HUDEP-2 (cell line): ENCODE results near the gene SHISA5.
"Not testable (repeated sequence)": the region's sequence is repeated elsewhere in the genome, so short reads cannot be mapped to it uniquely, and the experiment has no call there.

Source experiments
- DNase-seq, 76 experiments: peaks; one replicate each; lab custom pipeline; 2025; ENCODE audit not compliant: unreplicated experiment in 76 of 76; lab: John Stamatoyannopoulos, UW

SHISA5 gene

DNA sequence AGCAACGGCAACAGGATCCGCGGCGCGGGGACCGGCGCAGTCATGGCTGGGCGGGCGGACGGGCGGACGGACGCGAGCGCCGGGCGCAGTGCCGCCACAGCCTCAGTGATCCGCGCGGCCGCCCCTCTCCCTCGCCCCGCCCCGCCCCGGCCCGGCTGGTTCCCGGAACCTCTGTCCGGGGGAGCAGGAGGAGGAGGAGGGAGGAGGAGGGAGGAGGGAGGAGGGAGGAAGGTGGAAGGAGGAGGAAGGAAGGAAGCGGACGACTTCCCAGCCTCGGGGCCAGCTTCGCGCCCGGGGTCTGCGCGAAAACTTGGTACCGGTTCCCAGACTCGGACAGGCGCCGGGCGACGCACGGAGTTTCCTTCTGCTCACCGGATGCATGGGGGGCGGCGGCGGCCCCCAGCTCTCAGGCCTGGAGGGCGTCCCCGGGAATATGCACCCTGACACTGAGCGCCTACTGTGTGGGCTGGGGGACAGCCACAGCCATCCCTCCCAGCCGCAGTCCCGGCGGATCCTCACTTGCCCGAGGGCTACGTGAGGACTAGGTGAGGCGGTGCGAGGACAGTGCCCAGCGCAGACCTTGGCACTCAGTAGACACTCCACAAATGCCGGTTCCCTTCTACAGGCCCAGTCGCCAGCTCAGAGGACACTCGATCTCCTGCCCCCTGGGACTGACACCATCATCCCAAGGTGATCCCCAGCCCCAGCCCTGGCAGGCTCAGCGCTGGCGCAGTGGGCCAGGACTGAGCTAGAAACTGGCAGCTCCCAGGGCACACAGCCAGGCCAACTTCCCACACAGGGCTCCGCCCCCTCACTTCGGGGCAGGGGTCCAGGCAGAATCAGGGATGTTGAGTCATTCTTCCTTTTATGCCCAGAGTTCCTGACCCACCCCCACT is at the start of gene SHISA5:
TSS of gene SHISA5 (minus strand) at position 124 of the 896 bp plus-strand sequence. CDS start at position 44, 80 bp downstream.
- peak in 47 of 76 experiments; percentile 4 to 61 (median 36) for DNase-seq

DNA sequence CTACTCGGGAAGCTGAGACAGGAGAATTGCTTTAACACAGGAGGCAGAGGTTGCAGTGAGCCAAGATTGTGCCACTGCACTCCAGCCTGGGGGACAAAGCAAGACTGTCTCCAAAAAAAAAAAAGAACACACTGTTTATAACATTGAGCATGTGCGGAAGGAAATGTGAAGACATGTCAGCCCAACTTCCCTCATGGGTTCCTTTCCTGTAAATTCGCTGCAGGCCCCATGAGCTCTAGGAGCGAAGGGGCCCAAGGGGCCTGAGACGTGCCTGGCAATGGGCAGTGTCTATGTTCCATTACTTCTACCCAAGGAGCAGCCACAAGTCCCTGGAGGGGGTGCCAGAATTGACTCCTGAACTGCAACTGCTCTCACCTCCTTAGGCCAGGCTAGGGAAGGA is 49.4 kb upstream of the SHISA5 start:
- DNase-seq = no peak

GRCh38 chr3:48552111-48552951 is 48.4 kb upstream of the SHISA5 start:
- DNase-seq = no peak

DNA sequence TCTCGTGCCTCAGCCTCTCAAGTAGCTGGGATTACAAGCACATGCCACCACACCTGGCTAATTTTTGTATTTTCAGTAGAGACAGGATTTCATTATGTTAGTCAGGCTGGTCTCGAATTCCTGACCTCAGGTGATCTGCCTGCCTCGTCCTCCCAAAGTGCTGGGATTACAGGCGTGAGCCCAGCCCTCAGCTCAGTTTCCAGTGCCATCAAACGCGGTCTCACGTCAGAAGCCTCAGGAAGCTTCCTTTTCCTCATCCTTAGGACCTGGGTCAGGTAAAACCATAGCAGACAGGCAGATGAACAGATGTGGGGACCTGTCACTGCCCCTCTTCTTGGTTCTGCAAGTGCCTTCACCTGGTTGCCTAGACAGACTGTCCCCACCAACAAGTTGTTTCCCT is 47.7 kb upstream of the SHISA5 start:
- not testable (repeated sequence) for DNase-seq

DNA sequence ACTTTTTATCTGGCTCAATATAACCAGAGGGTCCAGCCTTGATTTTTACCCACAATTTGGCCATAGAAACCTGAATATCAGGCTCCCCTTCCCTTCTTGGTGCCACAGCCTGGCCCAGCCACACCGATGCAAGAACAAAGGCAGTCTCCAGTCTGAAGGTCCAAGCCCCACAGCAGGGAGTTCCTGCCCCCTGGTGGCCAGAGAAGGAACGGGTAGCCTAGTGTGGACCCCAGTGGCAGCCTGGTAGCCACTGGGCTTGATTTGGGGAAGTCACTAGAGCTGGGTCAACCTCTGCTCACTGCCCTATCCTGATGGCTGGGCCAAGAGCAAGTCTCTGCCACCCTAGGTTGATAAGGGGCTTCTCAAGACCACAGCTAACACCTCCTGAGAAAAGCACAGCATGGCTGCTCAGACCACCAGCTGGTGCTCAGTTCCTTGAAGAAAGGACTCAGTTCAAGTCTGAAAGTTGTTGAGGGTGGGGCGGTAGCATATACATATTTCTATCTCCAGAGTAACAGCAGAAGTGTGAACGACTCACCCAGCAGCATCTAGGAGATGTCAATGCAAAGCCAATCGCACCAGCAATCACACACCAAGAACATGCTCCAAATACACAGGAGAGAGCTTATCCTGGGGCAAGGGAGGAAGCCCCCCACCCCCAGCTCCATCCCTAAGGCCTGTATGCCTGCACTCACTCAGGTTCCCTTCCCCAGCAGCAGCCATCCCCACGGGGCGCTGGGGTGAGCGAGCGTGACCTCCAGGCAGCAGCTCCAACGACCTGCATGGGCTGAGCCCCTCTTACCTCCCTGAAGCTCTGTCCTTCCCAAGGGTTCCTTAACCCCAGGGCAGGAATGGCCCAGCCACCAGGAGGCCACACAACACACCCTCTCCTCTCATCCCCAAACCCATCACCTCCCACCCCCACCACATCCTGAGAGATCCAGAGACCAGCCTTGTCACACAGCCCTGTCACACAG is 45.0 kb upstream of the SHISA5 start:
- peak in 70 of 76 experiments; percentile 3 to 80 (median 60) for DNase-seq

- DNase-seq = peak in 71 of 76 experiments; percentile 7 to 88 (median 65)
Observed at GRCh38 chr3:48548126-48548525, 44.2 kb upstream of the SHISA5 start.

- peak in 2 of 76 experiments; percentile 5 to 8 for DNase-seq
Observed at GRCh38 chr3:48546203-48546829, 42.3 kb upstream of the SHISA5 start.

- DNase-seq = no peak
Observed at GRCh38 chr3:48544141-48544540, 40.2 kb upstream of the SHISA5 start.

GRCh38 chr3:48543271-48543866 is 39.4 kb upstream of the SHISA5 start:
- no peak for DNase-seq

DNA sequence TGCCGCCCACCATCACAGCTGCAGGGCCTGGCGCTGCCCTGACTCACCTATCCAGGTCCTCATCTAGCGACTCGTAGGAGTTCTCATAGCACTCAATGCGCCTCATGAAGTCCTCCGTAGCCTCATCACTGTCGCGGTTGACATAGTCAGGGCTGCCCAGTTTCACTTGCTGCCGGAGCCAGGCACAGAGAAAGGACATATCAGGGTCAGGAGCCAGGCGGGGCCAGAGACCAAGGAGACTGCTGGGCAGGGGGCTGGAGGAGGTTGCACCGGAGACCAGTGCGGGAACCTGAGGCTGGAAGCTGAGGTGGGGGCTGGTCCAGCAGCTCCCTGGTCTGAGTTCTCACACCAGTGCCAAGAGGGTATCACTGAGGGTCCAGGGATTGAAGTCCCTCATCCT is 34.5 kb upstream of the SHISA5 start:
- no peak for DNase-seq

- DNase-seq = no peak
Observed at GRCh38 chr3:48536785-48537184, 32.8 kb upstream of the SHISA5 start.

GRCh38 chr3:48536116-48536515 is 32.1 kb upstream of the SHISA5 start:
- DNase-seq = no peak

DNA sequence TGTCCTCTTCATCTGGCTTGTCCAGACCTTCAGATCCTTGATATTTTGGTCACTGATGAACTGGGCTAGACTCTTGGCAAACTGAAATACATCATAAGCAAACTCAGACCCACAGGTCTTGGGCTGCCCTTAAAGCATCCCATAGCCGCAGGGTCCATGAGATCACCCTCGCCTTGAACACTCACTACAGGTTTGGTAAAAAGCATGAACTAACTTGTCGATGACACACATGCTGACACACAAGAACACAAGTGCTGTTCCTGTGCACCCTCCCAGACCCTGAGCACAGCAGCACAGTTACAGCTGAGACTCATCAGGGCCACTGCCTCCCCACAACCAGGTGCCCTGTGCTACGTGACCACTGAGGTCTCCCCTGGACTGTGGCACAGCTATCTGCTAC is 31.6 kb upstream of the SHISA5 start:
- no peak for DNase-seq

GRCh38 chr3:48532977-48533337 is 29.0 kb upstream of the SHISA5 start:
- DNase-seq = no peak

GRCh38 chr3:48532271-48532976 is 28.4 kb upstream of the SHISA5 start:
- DNase-seq = no peak

- not testable (repeated sequence) for DNase-seq
Observed at GRCh38 chr3:48530701-48531100, 26.7 kb upstream of the SHISA5 start.

DNA sequence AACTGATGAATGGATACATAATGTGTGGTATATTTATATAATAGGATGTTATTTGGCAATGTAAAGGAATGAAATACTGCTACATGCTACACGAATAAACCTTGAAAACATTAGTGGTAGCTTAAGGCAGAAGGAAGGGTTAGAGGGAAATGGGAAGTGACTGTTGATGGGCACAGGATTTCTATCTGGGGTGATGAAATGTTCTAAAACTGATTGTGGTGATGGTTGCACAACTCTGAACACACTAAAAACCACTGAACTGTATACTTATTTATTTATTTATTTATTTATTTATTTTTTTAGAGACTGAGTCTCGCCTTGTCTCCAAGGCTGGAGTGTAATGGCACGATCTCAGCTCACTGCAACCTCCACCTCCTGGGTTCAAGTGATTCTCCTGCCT is 24.8 kb upstream of the SHISA5 start:
- no peak for DNase-seq

DNA sequence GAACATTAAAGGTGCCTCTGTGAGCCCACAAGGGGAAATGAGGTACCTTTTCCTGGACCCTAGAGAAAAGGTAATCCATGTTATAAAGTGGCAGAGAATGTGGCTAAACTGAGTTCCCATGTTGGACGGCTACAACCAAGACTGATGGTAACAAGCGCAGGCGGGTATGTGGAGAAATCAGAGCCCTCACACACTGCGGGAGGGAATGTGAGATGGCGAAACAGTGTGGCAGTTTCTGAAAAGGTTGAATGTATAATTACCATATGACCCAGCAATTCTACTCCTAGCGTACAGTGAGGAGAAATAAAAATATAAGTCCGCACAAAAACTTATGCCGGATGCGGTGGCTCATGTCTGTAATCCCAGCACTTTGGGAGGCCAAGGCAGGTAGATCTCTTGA is 24.1 kb upstream of the SHISA5 start:
- no peak for DNase-seq

DNA sequence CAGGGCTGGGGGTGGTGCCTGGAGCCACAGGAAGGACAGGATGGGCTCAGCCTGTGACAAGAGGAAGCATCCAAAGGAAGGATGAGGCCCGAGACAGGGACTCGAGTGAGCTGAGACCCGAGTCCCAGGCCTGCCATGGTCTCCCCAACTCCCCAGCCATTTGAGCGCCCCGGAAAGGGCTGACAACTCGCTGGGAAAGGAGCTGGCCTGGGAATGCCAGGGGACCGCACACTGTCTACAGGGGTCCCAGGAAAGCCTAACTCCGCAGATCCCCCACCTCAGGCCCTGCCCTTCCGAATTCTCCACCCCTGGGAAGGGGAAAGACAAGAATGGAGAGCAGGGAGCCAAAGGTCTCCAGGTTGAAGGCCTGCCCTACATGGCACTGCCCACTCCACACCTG is 21.0 kb upstream of the SHISA5 start:
- no peak for DNase-seq
